DMS79 (cell line): ENCODE results near the gene TNFSF11.
"Not testable (repeated sequence)": the region's sequence is repeated elsewhere in the genome, so short reads cannot be mapped to it uniquely, and the experiment has no call there.

ENCODE experiments used
- DNase-seq: peaks from one replicate; lab custom pipeline; 2025; lab: John Stamatoyannopoulos, UW

The TNFSF11 gene, protein sequence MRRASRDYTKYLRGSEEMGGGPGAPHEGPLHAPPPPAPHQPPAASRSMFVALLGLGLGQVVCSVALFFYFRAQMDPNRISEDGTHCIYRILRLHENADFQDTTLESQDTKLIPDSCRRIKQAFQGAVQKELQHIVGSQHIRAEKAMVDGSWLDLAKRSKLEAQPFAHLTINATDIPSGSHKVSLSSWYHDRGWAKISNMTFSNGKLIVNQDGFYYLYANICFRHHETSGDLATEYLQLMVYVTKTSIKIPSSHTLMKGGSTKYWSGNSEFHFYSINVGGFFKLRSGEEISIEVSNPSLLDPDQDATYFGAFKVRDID

DNA sequence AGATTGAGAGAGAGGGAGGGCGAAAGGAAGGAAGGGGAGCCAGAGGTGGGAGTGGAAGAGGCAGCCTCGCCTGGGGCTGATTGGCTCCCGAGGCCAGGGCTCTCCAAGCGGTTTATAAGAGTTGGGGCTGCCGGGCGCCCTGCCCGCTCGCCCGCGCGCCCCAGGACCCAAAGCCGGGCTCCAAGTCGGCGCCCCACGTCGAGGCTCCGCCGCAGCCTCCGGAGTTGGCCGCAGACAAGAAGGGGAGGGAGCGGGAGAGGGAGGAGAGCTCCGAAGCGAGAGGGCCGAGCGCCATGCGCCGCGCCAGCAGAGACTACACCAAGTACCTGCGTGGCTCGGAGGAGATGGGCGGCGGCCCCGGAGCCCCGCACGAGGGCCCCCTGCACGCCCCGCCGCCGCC lies at the start of gene TNFSF11:
Gene TNFSF11 (plus strand): TSS at position 142 of the 400 bp plus-strand sequence. CDS start 152 bp downstream, at position 294.
- no peak for DNase-seq

DNA sequence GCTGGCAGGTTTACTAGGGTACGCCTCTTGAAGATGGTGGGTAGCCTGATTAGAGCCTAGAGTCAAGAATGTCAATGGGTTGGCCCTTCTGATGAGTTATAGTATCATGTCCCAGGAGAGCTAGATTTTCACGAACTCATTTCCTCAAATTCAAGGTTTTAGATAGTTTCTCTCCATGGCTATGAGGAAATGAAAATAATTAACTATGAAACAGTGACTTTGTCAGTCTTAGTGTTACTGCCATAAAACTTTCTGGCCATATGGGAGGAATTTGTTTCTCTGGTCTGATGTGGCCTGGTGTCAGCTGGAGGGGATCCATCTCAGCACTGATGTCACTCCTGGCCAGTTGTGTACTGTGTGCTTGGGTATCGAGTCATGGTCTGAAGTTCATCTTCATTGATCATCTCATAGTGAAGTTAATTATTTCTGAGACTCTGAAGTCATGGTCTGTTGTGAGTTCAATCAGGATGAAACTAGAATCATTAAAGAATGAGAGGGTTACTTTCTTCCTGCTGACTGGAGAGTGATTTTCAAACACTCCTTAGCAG lies 49.4 kb upstream of the TNFSF11 start:
- no peak for DNase-seq

GRCh38 chr13:42525035-42525504 lies 48.9 kb upstream of the TNFSF11 start:
- DNase-seq: no peak

GRCh38 chr13:42526276-42526675 lies 47.7 kb upstream of the TNFSF11 start:
- no peak for DNase-seq

DNA sequence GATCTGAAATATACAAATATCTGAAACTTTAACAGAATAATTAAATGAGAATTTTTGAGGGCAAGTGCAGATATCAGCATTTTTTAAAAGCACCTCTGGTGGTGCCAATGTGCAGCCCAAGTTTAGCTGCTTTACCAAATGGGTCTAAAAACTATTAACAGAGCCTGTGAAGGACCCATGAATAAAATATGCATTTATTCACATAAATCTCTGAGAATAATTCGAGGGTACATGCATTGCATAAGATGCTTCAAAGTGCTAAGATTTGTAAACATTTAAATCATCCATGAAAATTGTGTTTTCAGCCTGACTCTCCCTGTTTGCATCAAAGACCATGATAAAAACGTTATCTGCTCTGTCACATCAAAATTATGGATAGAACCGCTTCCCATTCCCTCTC lies 47.1 kb upstream of the TNFSF11 start:
- no peak for DNase-seq

DNA sequence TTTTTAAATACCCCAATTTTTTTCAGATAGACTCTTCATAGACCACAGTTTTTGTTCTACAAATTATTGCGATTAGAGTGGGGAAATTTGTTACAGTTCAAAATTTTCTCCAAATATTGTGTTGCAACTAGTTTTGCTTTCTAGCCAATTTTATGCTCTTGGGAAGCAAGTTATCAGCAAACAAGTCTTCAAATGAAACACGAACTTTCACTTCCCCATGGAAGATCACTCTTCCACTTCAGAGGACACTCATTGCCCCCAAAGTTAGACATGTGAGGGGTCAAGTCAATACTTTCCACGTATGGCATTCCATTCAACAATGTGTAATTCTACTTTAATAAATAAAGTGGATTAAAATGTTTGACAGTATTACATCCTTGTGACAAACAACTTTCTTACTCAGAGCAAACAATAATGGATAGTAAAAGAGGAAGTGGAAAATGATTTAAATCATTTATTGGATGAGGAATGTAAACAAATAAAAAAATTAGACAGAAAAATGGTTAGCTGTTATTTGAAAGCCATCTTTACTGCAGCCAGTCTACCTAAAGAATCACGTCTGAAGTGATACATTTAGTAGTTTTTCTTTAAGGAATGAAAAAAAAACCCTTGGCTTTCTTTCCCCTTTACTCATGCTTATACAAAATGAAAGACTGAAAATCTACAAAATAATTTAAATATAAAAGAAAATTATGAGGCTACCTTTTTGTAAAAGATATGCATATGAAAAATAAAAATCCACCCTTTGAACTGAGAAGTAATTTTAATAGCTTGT lies 41.2 kb upstream of the TNFSF11 start:
- no peak for DNase-seq

DNA sequence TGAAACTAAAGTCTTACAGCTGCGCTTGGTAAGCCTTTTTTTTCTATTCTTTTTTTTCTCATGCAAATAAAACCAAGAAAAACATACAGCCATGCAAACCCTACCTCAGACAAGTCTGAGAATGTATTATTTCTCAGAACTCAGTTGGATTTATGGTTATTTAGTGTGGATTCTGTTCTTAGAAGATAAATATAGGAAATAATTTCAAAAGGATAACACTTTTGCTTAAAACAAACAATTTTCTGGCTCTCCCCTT lies 40.7 kb upstream of the TNFSF11 start:
- DNase-seq: no peak

GRCh38 chr13:42534785-42535184 lies 39.2 kb upstream of the TNFSF11 start:
- DNase-seq: no peak

GRCh38 chr13:42538996-42539395 lies 35.0 kb upstream of the TNFSF11 start:
- no peak for DNase-seq

- DNase-seq: no peak
Observed at GRCh38 chr13:42539670-42540069, 34.3 kb upstream of the TNFSF11 start.

DNA sequence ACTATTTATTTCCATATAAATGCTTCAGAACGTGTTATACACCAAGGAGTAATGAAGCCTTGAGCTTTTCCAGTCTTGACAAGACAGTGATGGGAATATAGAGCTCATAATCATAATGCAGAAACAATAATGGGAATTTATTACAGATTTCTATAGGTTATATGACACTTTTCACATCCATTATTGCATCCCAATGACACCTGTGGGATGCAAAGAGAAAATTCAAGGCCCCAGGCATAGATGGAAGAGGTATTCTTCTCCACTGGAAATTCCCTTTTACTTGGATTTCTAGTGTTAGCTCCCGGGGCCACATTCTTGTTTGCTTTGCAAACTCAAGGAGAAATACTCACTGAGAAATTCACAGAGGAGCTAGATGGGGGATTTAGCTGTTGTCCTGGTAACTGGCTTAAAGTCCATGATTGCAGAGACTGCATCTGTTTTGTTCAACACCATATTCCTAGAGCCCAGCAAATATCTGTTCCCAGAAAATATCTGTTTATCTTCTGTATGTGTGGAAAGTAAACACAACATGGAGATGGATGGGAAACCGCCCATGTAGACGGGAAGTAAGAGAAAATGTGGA lies 30.6 kb upstream of the TNFSF11 start:
- no peak for DNase-seq

- DNase-seq: no peak
Observed at GRCh38 chr13:42544246-42544926, 29.6 kb upstream of the TNFSF11 start.

- DNase-seq: no peak
Observed at GRCh38 chr13:42545842-42546241, 28.1 kb upstream of the TNFSF11 start.

DNA sequence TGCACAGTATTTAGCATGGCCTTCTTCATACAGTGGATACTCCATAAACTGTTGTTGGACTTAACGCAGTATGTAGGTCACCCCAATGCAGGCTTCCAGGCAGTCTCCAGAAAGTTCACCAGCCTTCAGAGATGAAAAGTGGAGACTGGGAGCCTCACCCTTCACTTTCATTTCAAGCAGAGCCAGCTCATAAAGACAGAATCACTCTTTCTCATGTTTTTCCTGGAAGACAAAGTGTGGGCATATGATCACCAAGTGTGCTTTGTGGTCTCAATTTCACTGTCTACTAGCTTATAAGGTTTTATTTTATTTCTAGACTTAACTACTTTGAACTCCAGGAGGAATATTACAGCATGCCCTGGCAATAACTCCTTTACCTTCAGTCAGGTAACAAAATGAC lies 26.3 kb upstream of the TNFSF11 start:
- no peak for DNase-seq

DNA sequence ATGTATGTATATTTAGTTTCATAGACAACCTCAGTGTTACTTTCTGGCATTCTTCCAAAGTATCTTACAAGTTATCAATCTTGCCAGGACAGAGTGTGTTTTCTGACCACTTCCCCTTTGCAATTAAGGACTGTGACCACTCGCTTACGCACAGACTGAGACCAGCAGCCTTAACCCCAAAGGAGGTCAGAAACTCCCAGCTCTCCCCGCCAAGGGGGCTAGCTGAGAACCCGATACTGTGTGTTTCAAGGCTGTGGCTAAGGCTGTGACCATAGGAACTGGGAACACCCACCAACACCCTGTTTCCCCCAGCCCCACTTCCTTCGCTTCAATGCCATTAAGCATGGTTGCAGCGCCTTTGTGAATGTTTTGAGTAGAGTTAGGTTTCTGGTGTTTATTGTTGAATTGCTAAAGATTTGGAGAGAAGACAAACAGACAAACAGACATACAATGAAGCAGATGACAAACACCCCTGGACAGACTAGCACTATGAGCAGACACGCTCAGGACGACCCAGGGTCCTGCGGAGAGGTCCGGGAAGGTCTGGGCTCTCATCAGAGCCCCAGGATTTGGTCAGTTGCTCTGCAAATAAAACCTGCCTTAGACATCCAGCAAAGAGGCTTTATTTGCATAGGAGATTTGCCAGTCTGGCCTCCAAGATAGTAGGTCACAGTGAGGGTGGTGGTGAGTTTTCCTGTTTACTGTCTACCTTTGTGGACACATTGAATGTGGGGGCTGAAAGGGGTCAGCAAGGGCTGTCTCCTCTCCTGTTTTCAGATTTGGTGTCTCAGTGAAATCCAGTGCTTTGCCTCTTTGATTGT lies 25.0 kb upstream of the TNFSF11 start:
- no peak for DNase-seq

- no peak for DNase-seq
Observed at GRCh38 chr13:42549552-42549936, 24.4 kb upstream of the TNFSF11 start.

GRCh38 chr13:42551611-42552010 lies 22.3 kb upstream of the TNFSF11 start:
- DNase-seq: no peak

GRCh38 chr13:42553098-42554046 lies 20.6 kb upstream of the TNFSF11 start:
- DNase-seq: no peak

DNA sequence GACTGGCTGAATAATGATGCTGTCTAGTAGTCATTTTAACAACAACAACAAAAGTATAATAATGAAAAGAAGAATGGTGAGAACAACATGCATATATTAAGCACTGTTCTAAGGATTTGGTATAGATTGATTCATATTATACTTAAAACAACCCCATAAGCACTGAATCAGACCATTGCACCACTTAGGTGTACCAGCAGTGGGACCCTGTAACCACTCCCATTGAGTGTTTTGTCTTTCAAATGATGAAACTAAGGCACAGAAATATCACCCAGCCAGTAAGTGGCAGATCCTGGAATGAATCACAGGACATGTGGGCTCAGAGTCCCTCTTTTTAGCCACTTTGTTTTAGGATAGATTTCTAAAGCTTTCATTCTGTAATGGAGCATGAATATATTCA lies 14.9 kb upstream of the TNFSF11 start:
- no peak for DNase-seq

DNA sequence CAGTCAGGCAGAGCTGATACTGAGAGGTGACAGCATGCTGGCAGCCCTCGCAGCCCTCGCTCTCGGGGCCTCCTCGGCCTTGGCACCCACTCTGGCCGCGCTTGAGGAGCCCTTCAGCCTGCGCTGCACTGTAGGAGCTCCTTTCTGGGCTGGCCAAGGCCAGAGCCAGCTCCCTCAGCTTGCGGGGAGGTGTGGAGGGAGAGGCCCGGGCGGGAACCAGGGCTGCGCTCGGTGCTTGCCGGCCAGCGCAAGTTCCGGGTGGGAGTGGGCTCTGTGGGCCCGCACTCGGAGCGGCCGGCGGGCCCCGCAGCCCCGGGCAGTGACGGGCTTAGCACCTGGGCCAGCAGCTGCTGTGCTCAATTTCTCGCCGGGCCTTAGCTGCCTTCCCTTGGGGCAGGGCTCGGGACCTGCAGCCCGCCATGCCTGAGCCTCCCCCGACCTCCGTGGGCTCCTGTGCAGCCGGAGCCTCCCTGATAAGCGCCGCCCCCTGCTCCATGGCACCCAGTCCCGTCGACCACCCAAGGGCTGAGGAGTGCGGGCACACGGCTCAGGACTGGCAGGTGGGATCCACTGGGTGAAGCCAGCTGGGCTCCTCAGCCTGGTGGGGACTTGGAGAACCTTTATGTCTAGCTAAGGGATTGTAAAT lies 14.3 kb upstream of the TNFSF11 start:
- not testable (repeated sequence) for DNase-seq
